Activated CD8-positive, alpha-beta memory T cell treated with anti-CD3 and anti-CD28 coated beads for 4 hours (primary cell): ENCODE results near the gene EXOSC2.
A peak's percentile ranks its signal among the peaks of the same experiment; 100 is the strongest.

ENCODE experiments used
- DNase-seq, 2 donors: peaks; one replicate each; pipeline ENCODE4 v3.0.0-alpha.2; 2020; ENCODE audit warnings: low read depth in 2 of 2

EXOSC2 gene

GRCh38 chr9:130696996-130697395 is 3.4 kb downstream of the EXOSC2 start:
- no peak for DNase-seq

GRCh38 chr9:130698514-130698913 is 4.9 kb downstream of the EXOSC2 start:
- no peak for DNase-seq

GRCh38 chr9:130699047-130699446 is 5.5 kb downstream of the EXOSC2 start:
- no peak for DNase-seq

GRCh38 chr9:130701059-130702022 is 7.8 kb downstream of the EXOSC2 start:
- DNase-seq = peak; percentile 22 to 35

GRCh38 chr9:130703501-130703900 is 9.9 kb downstream of the EXOSC2 start:
- no peak for DNase-seq

- DNase-seq = peak; percentile 44 to 50
Measured at GRCh38 chr9:130707225-130707976, 13.8 kb downstream of the EXOSC2 start.

GRCh38 chr9:130710822-130711352 is 17.3 kb downstream of the EXOSC2 start:
- DNase-seq = no peak

GRCh38 chr9:130711469-130711868 is 17.9 kb downstream of the EXOSC2 start:
- DNase-seq = no peak

GRCh38 chr9:130712564-130713285 is 19.1 kb downstream of the EXOSC2 start:
- DNase-seq = peak; percentile 86 to 93

GRCh38 chr9:130713286-130713960 is 19.8 kb downstream of the EXOSC2 start:
- no peak for DNase-seq

GRCh38 chr9:130714586-130715110 is 21.1 kb downstream of the EXOSC2 start:
- no peak for DNase-seq

- no peak for DNase-seq
Measured at GRCh38 chr9:130715270-130715669, 21.7 kb downstream of the EXOSC2 start.

GRCh38 chr9:130718562-130718961 is 25.0 kb downstream of the EXOSC2 start:
- no peak for DNase-seq

GRCh38 chr9:130720762-130721161 is 27.2 kb downstream of the EXOSC2 start:
- no peak for DNase-seq

- DNase-seq = no peak
Measured at GRCh38 chr9:130728721-130729120, 35.1 kb downstream of the EXOSC2 start.

- DNase-seq = no peak
Measured at GRCh38 chr9:130729145-130729544, 35.6 kb downstream of the EXOSC2 start.

GRCh38 chr9:130731355-130731754 is 37.8 kb downstream of the EXOSC2 start:
- DNase-seq = no peak

GRCh38 chr9:130732136-130732535 is 38.6 kb downstream of the EXOSC2 start:
- DNase-seq = no peak

- no peak for DNase-seq
Measured at GRCh38 chr9:130732793-130733221, 39.2 kb downstream of the EXOSC2 start.

GRCh38 chr9:130735566-130735965 is 42.0 kb downstream of the EXOSC2 start:
- no peak for DNase-seq

- no peak for DNase-seq
Measured at GRCh38 chr9:130736834-130737233, 43.3 kb downstream of the EXOSC2 start.
